Measurements from ENCODE around the gene CEP44. TPM values are rescaled to one million over a fixed set of nuclear protein-coding genes. Genes with fewer than 3 reads are reported as not detected.
"Not testable (repeated sequence)": the region's sequence is repeated elsewhere in the genome, so short reads cannot be mapped to it uniquely, and the experiment has no call there.

CEP44 gene
- total RNA-seq, 2 donors from 2014 or later: 11.3 to 13.1 TPM

GRCh38 chr4:174274436-174274835 is 9.3 kb upstream of the CEP44 start:
- no peak for DNase-seq (ENCODE audit: low spot score)
- intact Hi-C loops (cut with DNase I): no loop called here

GRCh38 chr4:174275101-174275500 is 8.6 kb upstream of the CEP44 start:
- intact Hi-C loops (cut with DNase I): no loop called here
- DNase-seq (ENCODE audit: low spot score): no peak

GRCh38 chr4:174277433-174277832 is 6.3 kb upstream of the CEP44 start:
- no peak for DNase-seq (ENCODE audit: low spot score)
- intact Hi-C loops (cut with DNase I): no loop called here

- DNase-seq (ENCODE audit: low spot score): no peak
- intact Hi-C loops (cut with DNase I): no loop called here
Measured at GRCh38 chr4:174278467-174278866, 5.2 kb upstream of the CEP44 start.

GRCh38 chr4:174279433-174280155 is 4.1 kb upstream of the CEP44 start:
- DNase-seq (ENCODE audit: low spot score): no peak
- intact Hi-C loops (cut with DNase I): no loop called here

GRCh38 chr4:174281182-174281737 is 2.5 kb upstream of the CEP44 start:
- DNase-seq (ENCODE audit: low spot score): no peak
- intact Hi-C loops (cut with DNase I): no loop called here

- intact Hi-C loops (cut with DNase I): no loop called here
- no peak for DNase-seq (ENCODE audit: low spot score)
Measured at GRCh38 chr4:174281901-174282300, 1.8 kb upstream of the CEP44 start.

- peak; percentile 85 for DNase-seq (ENCODE audit: low spot score)
- intact Hi-C loops (cut with DNase I): no loop called here
Measured at GRCh38 chr4:174282836-174283506, 740 bp upstream of the CEP44 start.

GRCh38 chr4:174284487-174284886 is 776 bp downstream of the CEP44 start:
- intact Hi-C loops (cut with DNase I): no loop called here
- DNase-seq (ENCODE audit: low spot score): no peak

GRCh38 chr4:174286870-174287269 is 3.2 kb downstream of the CEP44 start:
- intact Hi-C loops (cut with DNase I): no loop called here
- no peak for DNase-seq (ENCODE audit: low spot score)

- DNase-seq (ENCODE audit: low spot score): no peak
- intact Hi-C loops (cut with DNase I): no loop called here
Measured at GRCh38 chr4:174292473-174292872, 8.8 kb downstream of the CEP44 start.

- DNase-seq (ENCODE audit: low spot score); intact Hi-C loops (cut with DNase I): not testable (repeated sequence)
Measured at GRCh38 chr4:174294641-174295040, 10.9 kb downstream of the CEP44 start.

- intact Hi-C loops (cut with DNase I); DNase-seq (ENCODE audit: low spot score): not testable (repeated sequence)
Measured at GRCh38 chr4:174295142-174295541, 11.4 kb downstream of the CEP44 start.

- DNase-seq (ENCODE audit: low spot score): no peak
Measured at GRCh38 chr4:174303687-174304086, 20.0 kb downstream of the CEP44 start.

GRCh38 chr4:174304664-174305063 is 21.0 kb downstream of the CEP44 start:
- intact Hi-C loops (cut with DNase I): no loop called here
- DNase-seq (ENCODE audit: low spot score): no peak

More at GRCh38 chr4:174303687-174304086, 20.0 kb downstream of the CEP44 start:
- intact Hi-C loops (cut with DNase I): no loop called here

GRCh38 chr4:174305961-174306360 is 22.2 kb downstream of the CEP44 start:
- intact Hi-C loops (cut with DNase I): no loop called here
- DNase-seq (ENCODE audit: low spot score): no peak

- intact Hi-C loops (cut with DNase I): no loop called here
Measured at GRCh38 chr4:174307694-174308093, 24.0 kb downstream of the CEP44 start.

GRCh38 chr4:174312993-174313392 is 29.3 kb downstream of the CEP44 start:
- intact Hi-C loops (cut with DNase I): no loop called here
- DNase-seq (ENCODE audit: low spot score): no peak

More at GRCh38 chr4:174307694-174308093, 24.0 kb downstream of the CEP44 start:
- no peak for DNase-seq (ENCODE audit: low spot score)

GRCh38 chr4:174314274-174314673 is 30.6 kb downstream of the CEP44 start:
- DNase-seq (ENCODE audit: low spot score): no peak
- intact Hi-C loops (cut with DNase I): no loop called here

- intact Hi-C loops (cut with DNase I): no loop called here
- no peak for DNase-seq (ENCODE audit: low spot score)
Measured at GRCh38 chr4:174314770-174315169, 31.1 kb downstream of the CEP44 start.

GRCh38 chr4:174316546-174316945 is 32.8 kb downstream of the CEP44 start:
- no peak for DNase-seq (ENCODE audit: low spot score)
- intact Hi-C loops (cut with DNase I): no loop called here

Measured in posterior vena cava (tissue), 2 donors.